HG02852 (cell line): Measurements from ENCODE around the gene TOX2.

ENCODE experiments used
- ATAC-seq: cut with Tn5 transposase; IDR thresholded peaks from one replicate; pipeline ENCODE4 v1.9.1; 2021; ENCODE audit warnings: mild to moderate bottlenecking, moderate library complexity; ENCODE audit not compliant: unreplicated experiment

The TOX2 gene

GRCh38 chr20:43914311-43915210 is at the start of gene TOX2:
TOX2 (plus strand) TSS chr20:43914852; CDS start chr20:43914892, 40 bp downstream.
- peak; percentile 41 for ATAC-seq

- ATAC-seq: no peak
These were observed 46.6 kb upstream of the TOX2 start for GRCh38 chr20:43868091-43868490.

- ATAC-seq: no peak
These were observed 44.2 kb upstream of the TOX2 start for GRCh38 chr20:43870484-43870883.

GRCh38 chr20:43878776-43879175 is 35.9 kb upstream of the TOX2 start:
- ATAC-seq: no peak

- no peak for ATAC-seq
These were observed 20.7 kb upstream of the TOX2 start for GRCh38 chr20:43893930-43894329.

GRCh38 chr20:43894491-43894890 is 20.2 kb upstream of the TOX2 start:
- no peak for ATAC-seq

GRCh38 chr20:43895235-43895634 is 19.4 kb upstream of the TOX2 start:
- no peak for ATAC-seq

GRCh38 chr20:43899274-43900120 is 15.2 kb upstream of the TOX2 start:
- no peak for ATAC-seq

GRCh38 chr20:43900121-43900466 is 14.6 kb upstream of the TOX2 start:
- ATAC-seq: no peak

- no peak for ATAC-seq
These were observed 14.2 kb upstream of the TOX2 start for GRCh38 chr20:43900496-43900895.

GRCh38 chr20:43901296-43901695 is 13.4 kb upstream of the TOX2 start:
- ATAC-seq: no peak

GRCh38 chr20:43903953-43904826 is 10.5 kb upstream of the TOX2 start:
- no peak for ATAC-seq

GRCh38 chr20:43904827-43905177 is 9.8 kb upstream of the TOX2 start:
- no peak for ATAC-seq

- no peak for ATAC-seq
These were observed 8.1 kb upstream of the TOX2 start for GRCh38 chr20:43906505-43907034.

- no peak for ATAC-seq
These were observed 5.4 kb upstream of the TOX2 start for GRCh38 chr20:43909211-43909610.

- ATAC-seq: no peak
These were observed 4.9 kb upstream of the TOX2 start for GRCh38 chr20:43909720-43910119.

- ATAC-seq: no peak
These were observed 4.1 kb upstream of the TOX2 start for GRCh38 chr20:43910564-43910963.

GRCh38 chr20:43911066-43911465 is 3.6 kb upstream of the TOX2 start:
- ATAC-seq: no peak

- no peak for ATAC-seq
These were observed 1.2 kb upstream of the TOX2 start for GRCh38 chr20:43913291-43914025.
